Stomach (tissue), 9 donors: ENCODE results near the gene KRT74. TPM values are rescaled to one million over a fixed set of nuclear protein-coding genes. Genes with fewer than 3 reads are reported as not detected.

Experiments used
- DNase-seq, 2 donors: peaks; one replicate each; pipeline versions ENCODE4 v3.0.0 to v3.0.0-alpha.2; 2013 to 2019
- H3K27ac ChIP-seq, 5 donors: fragments of 200-600 bp in 4 of 5; sonication (generic) in 4 of 5; one replicate each; pipeline ENCODE4 v1.5.1; 2013 to 2019; ENCODE audit warnings: mild to moderate bottlenecking in 1 of 5, moderate library complexity in 1 of 5
- H3K27me3 ChIP-seq, 3 donors: fragments of 200-600 bp; sonication (generic); one replicate each; pipeline ENCODE4 v1.5.1; 2017 to 2019; ENCODE audit warnings: mixed run types in 1 of 3
- H3K36me3 ChIP-seq, 4 donors: fragments of 200-600 bp; sonication (generic); 1 replicate in 3 of 4; 2 replicates in 1 of 4; pipeline ENCODE4 v1.5.1; 2016 to 2019
- H3K4me1 ChIP-seq, 4 donors: fragments of 200-600 bp; sonication (generic); one replicate each; pipeline ENCODE4 v1.5.1; 2016 to 2019
- H3K4me3 ChIP-seq, 4 donors: fragments of 200-600 bp; sonication (generic) in 3 of 4; one replicate each; pipeline ENCODE4 v1.5.1; 2016 to 2019; ENCODE audit warnings: mild to moderate bottlenecking in 1 of 4
- H3K9me3 ChIP-seq, 4 donors: fragments of 200-600 bp; sonication (generic); one replicate each; pipeline ENCODE4 v1.5.1; 2016 to 2019
- CTCF ChIP-seq, 7 experiments: fragments of 450-650 bp in 4 of 7; fragments of 200-600 bp in 3 of 7; sonication (generic) in 3 of 7; IDR thresholded peaks; one replicate each; pipeline ENCODE4 v1.5.1; 2016 to 2019; ENCODE audit warnings: antibody characterized with exemption in 7 of 7, control low read depth in 2 of 7, mild to moderate bottlenecking in 1 of 7
- EP300 ChIP-seq: sonication (generic); formaldehyde crosslinking; IDR thresholded peaks from one replicate; pipeline ENCODE4 v1.6.1; 2017; ENCODE audit warnings: antibody characterized with exemption
- POLR2A ChIP-seq, 4 donors: fragments of 450-650 bp; IDR thresholded peaks; one replicate each; pipeline ENCODE4 v1.6.1; 2016; ENCODE audit warnings: antibody characterized with exemption in 4 of 4, control low read depth in 2 of 4, mild to moderate bottlenecking in 1 of 4, moderate library complexity in 1 of 4
- POLR2AphosphoS5 ChIP-seq, 3 donors: sonication (generic); formaldehyde crosslinking; IDR thresholded peaks; one replicate each; pipeline ENCODE4 v1.6.1; 2016; ENCODE audit warnings: antibody characterized with exemption in 3 of 3
- WGBS, 5 donors: extraction: QIAGEN DNeasy Blood & Tissue Kit in 3 of 5; methylation state at CpG; one replicate each; pipeline versions ENCODE4 v1.1.5 to v1.1.7; 2013 to 2018; 5-methylcytosine and 5-hydroxymethylcytosine counted together
- intact Hi-C: fragments of 100-400 bp; cut with DNase I; formaldehyde crosslinking; loops from one replicate; pipeline ENCODE4 v1.15.1; 2023; ENCODE audit warnings: low total_unique reads
- polyA plus RNA-seq, 3 donors: library from polyadenylated mRNA; stranded (reverse); fragments of 200-250 nt; gene quantifications; one replicate each; pipeline ENCODE4 v1.2.3, GENCODE V29; 2013
- total RNA-seq, 5 donors: library from RNA; depleted of rRNA; stranded (reverse); fragments of >200 nt; gene quantifications; one replicate each; pipeline versions ENCODE4 v1.1.0 to v1.2.3, GENCODE V29; 2014 to 2016
- donor health status: healthy with polysubstance abuse.
- donor health status: Bipolar disorder and iron deficiency.
- donor health status: healthy.

KRT74 gene
- total and polyA plus RNA-seq, 8 donors, result 0.08 TPM; not detected in 7

GRCh38 chr12:52608826-52609630 is 35.4 kb upstream of the KRT74 start:
- no peak overlapping the region for H3K4me3 ChIP-seq
- intact Hi-C loops, result no loop called here
- H3K36me3 ChIP-seq, result no peaks in the 10 kb centered on the region
- H3K27ac ChIP-seq, result no peak overlapping the region
- H3K27me3 ChIP-seq, result peaks cover 0 to 48% (median 9%) of the 10 kb centered on the region in 3 donors
- H3K4me1 ChIP-seq, result no peaks in the 10 kb centered on the region
- TF ChIP-seq CTCF (IDR thresholded peaks at IDR 0.05), result no peak
- no peak for TF ChIP-seq EP300
- TF ChIP-seq POLR2AphosphoS5 (IDR thresholded peaks at IDR 0.05), result no peak
- TF ChIP-seq POLR2A (IDR thresholded peaks at IDR 0.05), result no peak
- WGBS, 5 donors, result 68 to 80% (median 76%) methylated on average over 8 of the region's 8 CpGs
- no peak for DNase-seq
- H3K9me3 ChIP-seq, result no peaks in the 10 kb centered on the region

DNA sequence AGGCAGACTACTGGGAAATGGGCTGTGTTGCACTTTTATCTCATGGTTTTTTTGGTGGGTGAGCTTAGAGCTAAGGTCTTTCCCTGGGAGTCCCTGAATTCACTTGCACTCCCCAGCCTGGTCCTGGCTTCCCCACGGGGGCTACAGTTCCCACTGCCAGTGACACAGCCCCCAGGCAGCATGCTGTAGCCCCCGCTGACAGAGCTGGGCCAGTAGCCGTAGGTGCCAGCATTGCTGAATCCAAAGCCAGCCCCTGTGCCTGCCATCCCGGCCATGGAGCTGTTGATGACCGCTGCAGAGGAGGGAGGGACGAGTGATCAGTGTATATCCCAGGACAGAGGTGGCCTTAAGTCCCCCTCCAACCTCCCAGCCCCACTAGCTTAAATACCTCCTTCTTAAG is 34.5 kb upstream of the KRT74 start:
- TF ChIP-seq POLR2A (IDR thresholded peaks at IDR 0.05) (no peak), EP300 (no peak), CTCF (IDR thresholded peaks at IDR 0.05) (no peak), POLR2AphosphoS5 (IDR thresholded peaks at IDR 0.05) (no peak)

DNA sequence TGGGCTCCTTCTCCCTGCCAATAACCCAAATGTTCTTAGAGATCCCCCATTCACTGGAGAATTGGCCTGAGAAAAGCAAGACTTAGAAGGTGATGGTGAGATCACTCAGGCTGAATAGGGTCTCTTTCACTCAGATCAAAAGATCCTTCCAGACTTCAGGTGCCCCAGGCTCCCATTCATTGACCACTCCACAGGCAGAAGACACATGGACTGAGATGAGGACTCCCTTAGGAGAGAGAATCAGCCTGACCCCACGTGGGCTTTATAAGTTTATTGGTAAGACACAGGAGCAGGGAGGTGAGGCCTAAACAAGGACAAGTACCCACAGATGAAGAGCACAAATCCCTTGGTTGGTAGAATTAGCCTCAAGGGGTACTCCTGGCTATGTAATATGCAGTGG is 33.7 kb upstream of the KRT74 start:
- H3K9me3 ChIP-seq, result no peaks in the 10 kb centered on the region
- 46 to 63% (median 53%) methylated on average over 1 of the region's 1 CpG for WGBS, 5 donors
- TF ChIP-seq POLR2AphosphoS5 (IDR thresholded peaks at IDR 0.05) (no peak), POLR2A (IDR thresholded peaks at IDR 0.05) (no peak), CTCF (IDR thresholded peaks at IDR 0.05) (no peak), EP300 (no peak)
- no peak overlapping the region for H3K4me3 ChIP-seq
- no peak overlapping the region for H3K27ac ChIP-seq
- DNase-seq, result no peak
- no peaks in the 10 kb centered on the region for H3K4me1 ChIP-seq
- no peaks in the 10 kb centered on the region for H3K36me3 ChIP-seq
- intact Hi-C loops, result no loop called here
- H3K27me3 ChIP-seq, result peaks cover 0 to 57% (median 16%) of the 10 kb centered on the region in 3 donors

More for the DNA sequence above, 34.5 kb upstream of the KRT74 start:
- 56 to 80% (median 68%) methylated on average over 4 to 6 of the region's 6 CpGs for WGBS, 5 donors
- intact Hi-C loops, result no loop called here
- H3K27me3 ChIP-seq, result peaks cover 0 to 48% (median 9%) of the 10 kb centered on the region in 3 donors
- H3K4me3 ChIP-seq, result no peak overlapping the region
- no peaks in the 10 kb centered on the region for H3K4me1 ChIP-seq
- no peak for DNase-seq
- H3K9me3 ChIP-seq, result no peaks in the 10 kb centered on the region
- H3K27ac ChIP-seq, result no peak overlapping the region
- no peaks in the 10 kb centered on the region for H3K36me3 ChIP-seq

DNA sequence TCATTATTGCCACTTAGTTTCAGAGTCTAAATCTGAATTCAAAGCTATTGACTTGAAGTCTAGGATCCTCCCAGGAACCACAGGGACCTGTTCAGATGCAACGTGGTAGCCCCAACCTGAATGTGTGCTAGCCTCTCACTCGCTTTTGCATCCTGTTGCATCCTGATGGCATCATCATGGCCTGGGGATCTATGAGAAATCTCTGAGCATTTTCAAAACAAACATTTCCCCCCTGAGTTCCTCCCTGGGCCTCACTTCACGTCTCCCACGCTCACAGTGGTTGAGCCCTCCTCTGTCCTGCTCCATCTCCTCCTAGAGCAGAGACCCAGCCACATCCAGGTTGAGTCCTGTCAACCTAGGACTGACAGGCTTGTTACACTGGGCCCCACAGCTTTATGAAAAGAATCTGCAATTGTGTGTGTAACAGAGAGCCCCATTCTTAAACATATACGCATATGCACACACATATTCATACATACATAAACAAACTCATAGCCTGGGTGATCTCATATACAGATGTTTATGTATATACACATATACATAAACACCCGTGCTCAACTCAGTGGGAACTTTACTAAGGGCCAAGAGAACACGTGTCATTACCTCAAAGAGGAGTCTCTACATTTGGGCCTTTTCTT is 33.1 kb upstream of the KRT74 start:
- Histone ChIP-seq H3K27me3 (peaks cover 0 to 59% (median 17%) of the 10 kb centered on the region in 3 donors), H3K4me1 (no peaks in the 10 kb centered on the region), H3K4me3 (no peak overlapping the region), H3K36me3 (no peaks in the 10 kb centered on the region), H3K27ac (no peak overlapping the region), H3K9me3 (no peaks in the 10 kb centered on the region)
- 75 to 80% (median 79%) methylated on average over 7 of the region's 7 CpGs for WGBS, 5 donors
- DNase-seq, result no peak
- intact Hi-C loops, result no loop called here
- TF ChIP-seq POLR2AphosphoS5 (IDR thresholded peaks at IDR 0.05) (no peak), EP300 (no peak), CTCF (IDR thresholded peaks at IDR 0.05) (no peak), POLR2A (IDR thresholded peaks at IDR 0.05) (no peak)
